KMS-11 (cell line): ENCODE measurements around the gene AACS.

ENCODE experiments used
- H2AFZ ChIP-seq: fragments of 200-600 bp; sonication (generic); 2 replicates; pipeline ENCODE4 v1.6.1; 2016; ENCODE audit warnings: antibody characterized with exemption, mixed run types, low read depth
- H3K27ac ChIP-seq: fragments of 200-600 bp; sonication (generic); 2 replicates; pipeline ENCODE4 v1.6.1; 2016; ENCODE audit warnings: mild to moderate bottlenecking, mixed run types
- H3K27me3 ChIP-seq: fragments of 200-600 bp; sonication (generic); 2 replicates; pipeline ENCODE4 v1.6.1; 2017; ENCODE audit warnings: mild to moderate bottlenecking, low read depth, mixed run types, moderate library complexity; ENCODE audit not compliant: insufficient read depth
- H3K36me3 ChIP-seq: fragments of 200-600 bp; sonication (generic); 2 replicates; pipeline ENCODE4 v1.6.1; 2017; ENCODE audit warnings: mild to moderate bottlenecking, mixed run types; ENCODE audit not compliant: insufficient read depth
- H3K4me1 ChIP-seq: fragments of 200-600 bp; sonication (generic); 2 replicates; pipeline ENCODE4 v1.6.1; 2016; ENCODE audit warnings: mild to moderate bottlenecking, low read depth, mixed run types; ENCODE audit not compliant: poor library complexity, severe bottlenecking
- H3K4me2 ChIP-seq: fragments of 200-600 bp; sonication (generic); 2 replicates; pipeline ENCODE4 v1.7.0; 2016; ENCODE audit warnings: mild to moderate bottlenecking, mixed run types
- H3K4me3 ChIP-seq: fragments of 200-600 bp; sonication (generic); IDR thresholded peaks from 2 replicates; pipeline ENCODE4 v1.6.1; 2017; ENCODE audit warnings: low read depth, low read length, mixed read lengths; ENCODE audit not compliant: insufficient read depth
- H3K79me2 ChIP-seq: fragments of 200-600 bp; sonication (generic); 2 replicates; pipeline ENCODE4 v1.6.1; 2016; ENCODE audit warnings: low read depth, mixed run types; ENCODE audit not compliant: insufficient read depth
- H3K9ac ChIP-seq: fragments of 200-600 bp; sonication (generic); 2 replicates; pipeline ENCODE4 v1.6.1; 2016; ENCODE audit warnings: mild to moderate bottlenecking, mixed run types
- H4K20me1 ChIP-seq: fragments of 200-600 bp; sonication (generic); 2 replicates; pipeline ENCODE4 v1.6.1; 2016; ENCODE audit warnings: mild to moderate bottlenecking, mixed run types; ENCODE audit not compliant: insufficient read depth
- TF ChIP-seq, protein P1 (sequence below): fragments of 200-600 bp; sonication (generic); conservative IDR thresholded peaks from 2 replicates; pipeline ENCODE4 v1.6.1; 2017; ENCODE audit warnings: low read depth, mild to moderate bottlenecking, antibody characterized with exemption, low read length, moderate library complexity, mixed read lengths

Gene AACS

DNA sequence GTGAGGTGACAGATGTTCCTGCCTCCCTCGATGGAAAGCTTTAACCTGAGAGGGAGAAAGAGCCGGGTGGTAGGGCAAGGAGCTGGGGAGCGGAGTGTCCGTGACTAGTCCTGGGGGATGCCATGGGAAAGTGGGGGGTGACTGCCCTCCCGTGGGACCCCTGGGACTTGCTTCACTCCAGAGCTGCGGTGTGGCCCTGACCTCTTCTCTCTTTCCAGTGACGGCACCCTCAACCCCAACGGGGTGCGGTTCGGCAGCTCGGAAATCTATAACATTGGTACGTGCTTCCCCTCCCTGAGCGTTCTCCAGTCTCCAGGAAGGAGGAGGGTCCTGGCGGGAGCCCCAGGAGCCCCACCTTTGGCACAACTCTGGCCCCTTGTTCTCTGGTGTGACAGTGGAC, 69.3 kb downstream of the AACS start:
- no peak overlapping the region for H3K9ac ChIP-seq
- H3K36me3 ChIP-seq, result no peaks in the 10 kb centered on the region

DNA sequence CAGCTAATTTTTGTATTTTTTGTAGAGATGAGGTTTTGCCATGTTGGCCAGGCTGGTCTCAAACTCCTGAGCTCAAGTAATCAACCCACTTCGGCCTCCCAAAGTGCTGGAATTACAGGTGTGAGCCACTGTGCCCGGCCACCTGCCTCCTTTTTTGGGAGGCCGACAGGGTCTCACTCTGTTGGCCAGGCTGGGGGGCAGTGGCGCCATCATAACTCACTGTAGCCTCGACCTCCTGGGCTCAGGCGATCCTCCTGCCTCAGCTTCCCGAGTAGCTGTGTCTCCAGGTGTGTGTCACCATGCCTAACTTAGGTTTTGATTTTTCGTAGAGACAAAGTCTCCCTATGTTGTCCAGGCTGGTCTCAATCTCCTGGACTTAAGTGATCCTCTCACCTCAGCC, 70.7 kb downstream of the AACS start:
- no peaks in the 10 kb centered on the region for H3K36me3 ChIP-seq
- H3K4me2 ChIP-seq, result no peak overlapping the region
- no peak overlapping the region for H2AFZ ChIP-seq
- no peaks in the 10 kb centered on the region for H3K4me1 ChIP-seq
- H3K79me2 ChIP-seq, result no peaks in the 10 kb centered on the region
- H3K27me3 ChIP-seq, result no peaks in the 10 kb centered on the region
- H4K20me1 ChIP-seq, result no peaks in the 10 kb centered on the region
- TF ChIP-seq, protein P1, sequence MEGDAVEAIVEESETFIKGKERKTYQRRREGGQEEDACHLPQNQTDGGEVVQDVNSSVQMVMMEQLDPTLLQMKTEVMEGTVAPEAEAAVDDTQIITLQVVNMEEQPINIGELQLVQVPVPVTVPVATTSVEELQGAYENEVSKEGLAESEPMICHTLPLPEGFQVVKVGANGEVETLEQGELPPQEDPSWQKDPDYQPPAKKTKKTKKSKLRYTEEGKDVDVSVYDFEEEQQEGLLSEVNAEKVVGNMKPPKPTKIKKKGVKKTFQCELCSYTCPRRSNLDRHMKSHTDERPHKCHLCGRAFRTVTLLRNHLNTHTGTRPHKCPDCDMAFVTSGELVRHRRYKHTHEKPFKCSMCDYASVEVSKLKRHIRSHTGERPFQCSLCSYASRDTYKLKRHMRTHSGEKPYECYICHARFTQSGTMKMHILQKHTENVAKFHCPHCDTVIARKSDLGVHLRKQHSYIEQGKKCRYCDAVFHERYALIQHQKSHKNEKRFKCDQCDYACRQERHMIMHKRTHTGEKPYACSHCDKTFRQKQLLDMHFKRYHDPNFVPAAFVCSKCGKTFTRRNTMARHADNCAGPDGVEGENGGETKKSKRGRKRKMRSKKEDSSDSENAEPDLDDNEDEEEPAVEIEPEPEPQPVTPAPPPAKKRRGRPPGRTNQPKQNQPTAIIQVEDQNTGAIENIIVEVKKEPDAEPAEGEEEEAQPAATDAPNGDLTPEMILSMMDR, result no peak
- no peak overlapping the region for H3K27ac ChIP-seq
- no peak overlapping the region for H3K9ac ChIP-seq
- no peak overlapping the region for H3K4me3 ChIP-seq

More for the DNA sequence above, 69.3 kb downstream of the AACS start:
- Histone ChIP-seq H2AFZ (no peak overlapping the region), H4K20me1 (no peaks in the 10 kb centered on the region), H3K79me2 (no peaks in the 10 kb centered on the region), H3K4me1 (no peaks in the 10 kb centered on the region), H3K27me3 (no peaks in the 10 kb centered on the region), H3K4me3 (no peak overlapping the region), H3K4me2 (no peak overlapping the region), H3K27ac (no peak overlapping the region)
- TF ChIP-seq, protein P1, result no peak

DNA sequence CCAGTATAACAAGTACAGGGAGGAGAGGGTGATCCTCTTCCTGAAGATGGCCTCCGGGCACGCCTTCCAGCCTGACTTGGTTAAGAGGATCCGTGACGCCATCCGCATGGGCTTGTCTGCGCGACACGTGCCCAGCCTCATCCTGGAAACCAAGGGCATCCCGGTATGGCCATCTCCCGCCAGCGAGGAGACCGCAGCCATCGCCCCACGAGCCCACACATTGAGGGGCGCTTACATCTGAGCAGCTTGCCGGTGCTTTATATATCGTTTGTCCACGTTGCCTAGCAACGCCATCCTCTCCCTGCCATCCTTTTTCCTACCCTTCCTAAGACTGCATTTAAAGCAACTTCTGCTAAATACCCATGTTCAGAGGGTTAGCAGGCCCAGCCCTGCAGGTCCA, 71.5 kb downstream of the AACS start:
- Histone ChIP-seq H3K4me1 (no peaks in the 10 kb centered on the region), H3K4me3 (no peak overlapping the region), H3K27ac (no peak overlapping the region), H2AFZ (no peak overlapping the region), H4K20me1 (no peaks in the 10 kb centered on the region), H3K9ac (no peak overlapping the region), H3K4me2 (no peak overlapping the region), H3K27me3 (no peaks in the 10 kb centered on the region), H3K36me3 (no peaks in the 10 kb centered on the region), H3K79me2 (no peaks in the 10 kb centered on the region)
- TF ChIP-seq, protein P1, result no peak

DNA sequence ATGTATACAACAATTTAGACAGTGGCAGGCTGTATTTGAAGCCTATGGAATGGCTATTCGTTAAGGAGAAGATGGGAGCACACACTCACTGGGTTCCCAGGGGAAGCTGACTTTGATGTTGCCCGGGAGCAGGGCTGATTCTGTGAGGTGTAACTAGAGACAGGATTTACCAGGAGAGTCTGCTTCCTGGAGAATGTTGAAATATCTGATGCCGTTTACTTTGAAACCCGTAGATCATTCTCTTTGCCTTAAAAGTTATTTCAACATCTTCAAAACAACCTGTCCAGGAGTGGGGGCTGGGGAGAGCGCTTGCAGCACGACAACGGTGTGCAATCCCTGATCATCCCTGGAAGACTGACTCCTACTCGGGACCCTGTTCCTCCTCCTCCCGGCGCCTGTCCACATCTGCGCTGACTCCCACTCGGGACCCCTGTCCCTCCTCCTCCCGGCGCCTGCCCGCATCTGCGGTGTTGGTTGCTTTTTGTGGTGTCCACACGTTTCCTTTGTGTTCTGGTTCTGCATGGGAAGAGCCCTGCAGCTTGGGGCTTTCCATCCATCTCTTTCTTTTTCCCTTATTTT, 72.6 kb downstream of the AACS start:
- no peak overlapping the region for H2AFZ ChIP-seq
- no peak overlapping the region for H3K4me2 ChIP-seq
- H3K27ac ChIP-seq, result no peak overlapping the region
- H3K4me1 ChIP-seq, result no peaks in the 10 kb centered on the region
- no peaks in the 10 kb centered on the region for H3K79me2 ChIP-seq
- H4K20me1 ChIP-seq, result no peaks in the 10 kb centered on the region
- no peaks in the 10 kb centered on the region for H3K36me3 ChIP-seq
- H3K4me3 ChIP-seq, result no peak overlapping the region
- TF ChIP-seq, protein P1, result no peak
- no peak overlapping the region for H3K9ac ChIP-seq
- H3K27me3 ChIP-seq, result no peaks in the 10 kb centered on the region
